Natural killer cell (primary cell): ENCODE data around the gene ACKR3. TPM values are rescaled to one million over a fixed set of nuclear protein-coding genes. Genes with fewer than 3 reads are reported as not detected.

Source experiments
- ATAC-seq, 3 donors: fragments of 150-1000 bp in 2 of 3; fragments of 200-7000 bp in 1 of 3; cut with Tn5 transposase; 1 replicate in 1 of 3; 2 replicates in 2 of 3; pipeline ENCODE4 v1.10.0; 2021; ENCODE audit warnings: mild to moderate bottlenecking in 2 of 3, moderate library complexity in 2 of 3
- DNase-seq, 2 donors: peaks; one replicate each; pipeline versions ENCODE4 v3.0.0 to v3.0.0-alpha.2; 2013 to 2021; ENCODE audit warnings: mixed read lengths in 1 of 2
- H3K27ac ChIP-seq: one replicate; pipeline ENCODE4 v1.5.1; 2013; ENCODE audit warnings: mild to moderate bottlenecking, low read length
- H3K27me3 ChIP-seq: one replicate; pipeline ENCODE4 v1.6.1; 2013; ENCODE audit warnings: low read length; ENCODE audit not compliant: control insufficient read depth, insufficient read depth
- H3K36me3 ChIP-seq: one replicate; pipeline ENCODE4 v1.6.1; 2013; ENCODE audit warnings: low read length; ENCODE audit not compliant: control insufficient read depth, insufficient read depth
- H3K4me1 ChIP-seq: one replicate; pipeline ENCODE4 v1.6.1; 2013; ENCODE audit warnings: low read length; ENCODE audit not compliant: control insufficient read depth, insufficient read depth
- H3K4me3 ChIP-seq: one replicate; pipeline ENCODE4 v1.5.1; 2013; ENCODE audit warnings: low read length
- H3K9me3 ChIP-seq: one replicate; pipeline ENCODE4 v1.6.1; 2013; ENCODE audit warnings: low read length; ENCODE audit not compliant: control insufficient read depth, insufficient read depth
- H3K27ac Mint-ChIP-seq, 2 donors: one replicate each; pipeline ENCODE4 v1.8.0; 2022; ENCODE audit warnings: mild to moderate bottlenecking in 2 of 2, mixed read lengths in 2 of 2, moderate library complexity in 1 of 2
- H3K27me3 Mint-ChIP-seq, 2 donors: one replicate each; pipeline ENCODE4 v1.8.0; 2022; ENCODE audit warnings: low read depth in 2 of 2, mixed read lengths in 2 of 2
- H3K36me3 Mint-ChIP-seq: one replicate; pipeline ENCODE4 v1.8.0; 2022; ENCODE audit warnings: mixed read lengths
- H3K4me1 Mint-ChIP-seq, 2 donors: one replicate each; pipeline ENCODE4 v1.8.0; 2022; ENCODE audit warnings: mixed read lengths in 2 of 2
- H3K4me3 Mint-ChIP-seq: one replicate; pipeline ENCODE4 v1.8.0; 2022; ENCODE audit warnings: mild to moderate bottlenecking, moderate library complexity, mixed read lengths
- H3K9me3 Mint-ChIP-seq, 2 donors: one replicate each; pipeline ENCODE4 v1.8.0; 2022; ENCODE audit warnings: mixed read lengths in 2 of 2
- CTCF ChIP-seq: fragments of 200-600 bp; IDR thresholded peaks from one replicate; pipeline ENCODE4 v1.8.0; 2022; ENCODE audit warnings: antibody characterized with exemption
- WGBS: methylation state at CpG from one replicate; pipeline ENCODE4 v1.1.7; 2013; ENCODE audit warnings: missing lambda C conversion rate; ENCODE audit not compliant: insufficient coverage; 5-methylcytosine and 5-hydroxymethylcytosine counted together
- intact Hi-C: fragments of 100-400 bp; cut with micrococcal nuclease; formaldehyde crosslinking; loops from one replicate; pipeline ENCODE4 v1.14.2; 2022
- total RNA-seq, 4 donors: library from RNA; stranded (reverse); fragments of 120-200 nt in 1 of 4; gene quantifications; one replicate each; pipeline versions ENCODE4 v1.2.3 to v1.2.4, GENCODE V29; 2013 to 2022

ACKR3 gene
- total RNA-seq, 3 donors from 2014 or later (not counting 1 experiment from before 2014, with no cell fraction given): 4.4 to 5.5 (median 4.6) TPM

- H3K4me1 Mint-ChIP-seq: peaks cover 69 to 92% of the 10 kb centered on the region in 2 donors
- H3K27ac ChIP-seq: no peak overlapping the region
- no peak overlapping the region for H3K4me3 Mint-ChIP-seq
- H3K4me3 ChIP-seq: no peak overlapping the region
- H3K36me3 Mint-ChIP-seq: peaks cover 10% of the 10 kb centered on the region
- intact Hi-C loops: loop anchor here (2.0 kb wide), 1 partner anchor 13 kb away; no protein-coding TSS in a partner anchor
- no peaks in the 10 kb centered on the region for H3K36me3 ChIP-seq
- peak overlapping the region; percentile 47 to 76 for H3K27ac Mint-ChIP-seq
- H3K9me3 ChIP-seq: peaks cover 10% of the 10 kb centered on the region
- ATAC-seq: no peak
- peaks cover 67% of the 10 kb centered on the region for H3K4me1 ChIP-seq
- H3K9me3 Mint-ChIP-seq: peaks cover 3 to 4% of the 10 kb centered on the region in 2 donors
- 94% methylated on average over 2 of the region's 6 CpGs for WGBS
- no peaks in the 10 kb centered on the region for H3K27me3 ChIP-seq
- no peak for DNase-seq
- no peaks in the 10 kb centered on the region for H3K27me3 Mint-ChIP-seq
- TF ChIP-seq CTCF: no peak
Observed at GRCh38 chr2:236552212-236552542, 17.4 kb upstream of the ACKR3 start.

- Histone ChIP-seq H3K4me3 (no peak overlapping the region), H3K4me1 (peaks cover 65% of the 10 kb centered on the region), H3K27me3 (no peaks in the 10 kb centered on the region), H3K27ac (no peak overlapping the region), H3K9me3 (peaks cover 10% of the 10 kb centered on the region), H3K36me3 (no peaks in the 10 kb centered on the region)
- 69% methylated on average over 7 of the region's 11 CpGs for WGBS
- intact Hi-C loops: loop anchor here (2.0 kb wide), 1 partner anchor 14 kb away; no protein-coding TSS in a partner anchor
- no peak for DNase-seq
- ATAC-seq: no peak
- Mint-ChIP-seq H3K4me1 (peaks cover 69 to 92% of the 10 kb centered on the region in 2 donors), H3K36me3 (peaks cover 10% of the 10 kb centered on the region), H3K27ac (peak overlapping the region; percentile 47 to 76), H3K27me3 (no peaks in the 10 kb centered on the region), H3K4me3 (no peak overlapping the region), H3K9me3 (peaks cover 3 to 4% of the 10 kb centered on the region in 2 donors)
- no peak for TF ChIP-seq CTCF
Observed at GRCh38 chr2:236552581-236553363, 16.9 kb upstream of the ACKR3 start.

- no peak overlapping the region for H3K4me3 ChIP-seq
- 79% methylated on average over 8 of the region's 8 CpGs for WGBS
- TF ChIP-seq CTCF: no peak
- H3K27me3 Mint-ChIP-seq: no peaks in the 10 kb centered on the region
- no peak overlapping the region for H3K27ac ChIP-seq
- peaks cover 10% of the 10 kb centered on the region for H3K36me3 Mint-ChIP-seq
- intact Hi-C loops: loop anchor here (2.0 kb wide), 1 partner anchor 15 kb away; no protein-coding TSS in a partner anchor
- no peaks in the 10 kb centered on the region for H3K27me3 ChIP-seq
- no peak for DNase-seq
- H3K4me1 ChIP-seq: peaks cover 62% of the 10 kb centered on the region
- no peak overlapping the region for H3K27ac Mint-ChIP-seq
- H3K9me3 Mint-ChIP-seq: peaks cover 3 to 4% of the 10 kb centered on the region in 2 donors
- ATAC-seq: no peak
- H3K36me3 ChIP-seq: no peaks in the 10 kb centered on the region
- H3K4me1 Mint-ChIP-seq: peaks cover 63 to 92% of the 10 kb centered on the region in 2 donors
- H3K9me3 ChIP-seq: peaks cover 10% of the 10 kb centered on the region
- H3K4me3 Mint-ChIP-seq: no peak overlapping the region
Observed at GRCh38 chr2:236553522-236553921, 16.1 kb upstream of the ACKR3 start.
